ENCODE results near the gene SGO1.
"Not testable (repeated sequence)": the region's sequence is repeated elsewhere in the genome, so short reads cannot be mapped to it uniquely, and the experiment has no call there.

SGO1 gene

DNA sequence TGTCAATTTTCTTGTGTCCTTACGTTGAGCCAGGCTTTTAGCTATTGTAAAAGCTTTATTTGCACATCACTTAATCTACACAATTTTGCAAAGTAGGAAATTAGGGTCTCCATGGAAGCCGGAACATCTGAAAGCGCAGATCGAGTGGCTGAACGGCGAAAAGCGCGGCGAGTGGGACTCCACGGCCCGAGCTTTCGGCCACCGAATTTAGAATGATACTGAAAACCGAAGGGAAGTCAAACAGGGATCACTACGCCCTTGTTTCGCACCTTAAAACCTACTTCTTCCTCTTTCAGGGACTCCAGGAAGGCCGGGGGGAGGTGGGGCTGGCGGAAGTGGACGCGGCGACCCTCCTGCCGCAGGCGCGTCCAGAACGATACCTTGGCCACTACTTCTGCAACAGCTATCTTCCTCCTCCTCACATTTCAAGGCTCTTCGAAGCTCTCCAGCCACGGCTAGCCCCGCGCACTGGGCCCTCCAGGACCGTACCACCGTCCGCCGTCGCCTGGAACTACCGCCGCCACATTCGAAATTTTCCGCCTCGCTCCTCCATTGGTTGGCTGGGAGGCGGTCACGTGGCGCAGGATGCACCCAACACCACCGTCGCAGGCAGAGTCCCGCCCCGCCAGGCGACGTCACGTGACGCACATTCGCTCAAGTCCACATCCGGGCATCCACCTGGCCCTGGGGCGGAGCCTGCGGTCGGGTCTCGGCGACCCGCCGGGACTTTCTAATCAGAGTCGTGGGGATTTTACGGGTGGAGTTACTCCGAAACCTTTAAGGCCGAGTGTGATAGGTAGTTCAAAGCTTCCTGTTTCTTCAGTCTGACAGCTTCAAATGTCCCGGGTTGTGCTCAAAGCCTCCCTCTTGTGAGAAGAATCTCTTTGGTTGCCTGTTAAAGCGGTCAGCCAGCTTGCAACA lies at the start of gene SGO1:
TSS of gene SGO1 (minus strand) at position 528 of the 921 bp plus-strand sequence. CDS start 2,179 bp downstream, outside the sequence.
- DNase-seq (ENCODE audit: low spot score), result peak; percentile 99

DNA sequence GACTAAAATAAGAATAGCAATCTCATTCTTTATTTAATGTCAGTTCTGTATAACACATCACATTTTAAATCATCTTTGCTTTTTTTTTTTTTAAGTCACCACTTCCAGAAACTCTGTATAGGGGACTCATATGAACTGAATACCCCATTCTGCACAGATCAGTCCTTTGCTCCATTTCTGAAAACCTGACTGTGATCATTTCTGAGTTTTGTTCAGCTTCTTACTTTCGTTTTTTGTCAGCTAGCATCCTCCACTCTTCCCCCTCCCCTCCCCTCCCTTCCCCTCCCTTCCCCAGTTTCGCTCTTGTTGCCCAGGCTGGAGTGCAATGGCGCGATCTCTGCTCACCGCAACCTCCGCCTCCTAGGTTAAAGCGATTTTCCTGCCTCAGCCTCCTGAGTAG lies 49.8 kb upstream of the SGO1 start:
- DNase-seq (ENCODE audit: low spot score), result no peak

DNA sequence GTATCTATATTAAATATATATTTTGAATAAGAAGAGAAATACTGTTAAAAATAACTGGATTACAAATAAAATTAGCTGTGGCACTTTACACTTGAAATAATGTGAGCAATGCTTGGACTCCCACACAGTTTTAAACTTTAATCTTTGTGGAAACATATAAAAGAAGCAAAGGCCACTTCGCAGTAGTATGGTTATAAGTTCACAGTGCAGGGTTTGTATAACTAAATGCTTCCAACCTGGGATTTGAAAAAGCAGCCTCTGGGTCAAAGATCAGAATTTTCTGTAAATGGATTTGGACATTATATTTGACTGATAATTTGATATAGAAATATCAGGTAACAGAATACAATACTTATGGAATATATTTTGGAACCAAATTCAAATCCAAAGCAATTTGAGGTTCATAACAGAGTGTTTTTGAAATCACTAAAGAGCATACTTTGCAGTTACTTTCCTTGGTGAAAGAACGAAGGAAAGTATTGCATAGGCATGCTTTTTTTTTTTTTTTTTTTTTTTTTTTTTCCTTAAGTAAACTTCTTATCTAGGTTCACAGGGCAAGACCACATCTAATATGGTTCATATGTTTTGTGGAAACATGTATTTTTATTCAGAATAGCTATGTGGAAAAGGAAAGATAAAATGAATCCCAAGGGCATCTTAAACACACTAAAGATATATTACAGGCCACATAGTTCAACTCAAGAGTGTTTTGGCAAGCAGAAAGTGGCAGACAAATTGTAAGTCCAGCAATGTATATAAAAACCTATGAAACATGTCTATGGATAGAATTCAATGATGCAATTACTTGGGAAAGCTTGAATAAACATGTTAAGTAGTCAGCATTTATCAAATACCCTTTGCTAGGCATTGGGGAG lies 47.1 kb upstream of the SGO1 start:
- no peak for DNase-seq (ENCODE audit: low spot score)

DNA sequence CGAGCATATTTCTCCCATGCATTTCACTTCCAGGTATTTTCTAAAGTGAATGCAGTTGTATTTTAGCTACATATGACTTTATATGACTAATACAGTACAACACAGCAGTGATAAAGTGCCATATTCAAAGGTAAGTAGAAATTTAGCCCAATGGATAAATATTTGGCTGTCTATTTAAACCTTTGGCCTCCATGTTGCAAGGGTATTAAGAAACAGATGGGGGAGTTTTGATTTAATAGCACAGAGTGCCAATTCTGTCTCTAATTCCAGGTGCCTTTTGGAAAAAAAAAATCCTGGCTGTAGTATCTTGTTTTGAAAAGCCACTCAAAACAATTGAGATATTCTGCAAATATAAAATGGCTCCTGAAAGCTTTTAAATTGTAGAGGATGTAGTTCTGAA lies 44.9 kb upstream of the SGO1 start:
- no peak for DNase-seq (ENCODE audit: low spot score)

DNA sequence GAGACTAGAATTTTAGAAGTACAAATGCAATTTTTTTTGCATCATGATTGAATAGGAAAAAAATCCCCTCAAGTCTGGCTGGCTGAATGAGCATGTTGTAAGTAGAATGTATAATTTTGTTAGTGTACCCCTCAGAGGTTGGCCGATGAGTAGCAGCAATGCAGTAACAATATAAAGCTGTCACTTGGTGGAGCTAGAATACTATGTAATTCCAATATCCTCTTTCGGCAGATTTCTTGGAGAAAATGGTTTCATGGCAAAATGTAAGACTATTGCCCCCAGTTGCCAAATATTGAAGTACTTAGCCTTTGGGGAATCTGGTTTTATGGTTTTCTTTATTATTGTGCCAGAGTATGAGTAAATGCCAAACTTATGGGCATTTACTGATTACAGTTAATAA lies 39.8 kb upstream of the SGO1 start:
- DNase-seq (ENCODE audit: low spot score), result peak; percentile 62

DNA sequence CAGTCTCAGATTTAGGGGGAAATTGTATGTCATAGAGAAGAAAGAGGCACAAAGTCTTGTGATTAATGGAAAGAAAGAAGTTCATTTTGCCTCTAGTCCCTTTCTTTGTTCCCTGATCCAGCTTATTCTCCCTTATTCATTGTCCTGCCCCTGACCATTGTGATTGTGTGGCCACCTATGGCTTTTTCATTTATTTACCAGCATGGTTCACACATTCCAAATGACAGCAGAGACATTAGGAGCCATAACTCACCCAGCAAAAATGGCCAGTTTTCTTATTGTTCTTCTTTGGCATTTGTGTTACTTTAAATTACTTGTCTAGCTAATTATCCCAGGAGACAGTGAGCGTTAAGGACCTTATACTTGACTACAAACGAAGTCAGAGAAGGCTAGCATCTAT lies 36.3 kb upstream of the SGO1 start:
- no peak for DNase-seq (ENCODE audit: low spot score)

DNA sequence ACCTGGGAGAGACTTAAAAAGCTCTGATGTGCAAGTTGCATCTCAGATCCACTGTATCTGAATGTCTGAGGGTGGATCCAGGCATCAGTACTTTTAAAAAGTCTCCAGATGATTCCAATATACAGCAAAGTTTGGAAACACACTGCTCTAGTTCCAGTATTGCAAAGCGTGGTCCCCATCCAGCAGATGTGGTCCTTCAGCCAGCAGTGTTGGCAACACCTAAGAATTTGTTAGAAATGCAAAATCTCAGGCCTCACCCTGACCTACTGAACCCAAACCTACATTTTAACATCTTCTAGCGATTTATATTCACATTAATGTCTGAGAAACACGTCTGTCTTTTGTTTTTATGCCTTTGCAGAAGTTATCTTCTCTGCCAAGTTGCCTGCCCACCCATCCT lies 32.2 kb upstream of the SGO1 start:
- no peak for DNase-seq (ENCODE audit: low spot score)

DNA sequence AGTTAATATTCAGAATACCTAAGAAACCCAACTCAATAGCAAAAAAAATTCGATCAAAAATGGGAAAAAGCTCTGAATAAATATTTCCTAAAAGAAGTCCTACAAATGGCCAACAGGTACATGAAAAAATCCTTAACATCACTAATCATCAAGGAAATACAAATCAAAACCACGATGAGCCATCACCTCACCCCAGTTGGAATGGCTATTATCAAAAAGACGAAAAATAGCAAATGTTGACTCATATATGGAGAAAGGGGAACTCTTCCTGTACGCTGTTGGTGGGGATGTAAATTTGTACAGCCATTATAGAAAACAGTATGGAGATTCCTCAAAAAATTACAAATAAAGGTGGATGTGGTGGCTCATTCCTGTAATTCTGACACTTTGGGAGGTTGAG lies 29.6 kb upstream of the SGO1 start:
- DNase-seq (ENCODE audit: low spot score), result no peak

DNA sequence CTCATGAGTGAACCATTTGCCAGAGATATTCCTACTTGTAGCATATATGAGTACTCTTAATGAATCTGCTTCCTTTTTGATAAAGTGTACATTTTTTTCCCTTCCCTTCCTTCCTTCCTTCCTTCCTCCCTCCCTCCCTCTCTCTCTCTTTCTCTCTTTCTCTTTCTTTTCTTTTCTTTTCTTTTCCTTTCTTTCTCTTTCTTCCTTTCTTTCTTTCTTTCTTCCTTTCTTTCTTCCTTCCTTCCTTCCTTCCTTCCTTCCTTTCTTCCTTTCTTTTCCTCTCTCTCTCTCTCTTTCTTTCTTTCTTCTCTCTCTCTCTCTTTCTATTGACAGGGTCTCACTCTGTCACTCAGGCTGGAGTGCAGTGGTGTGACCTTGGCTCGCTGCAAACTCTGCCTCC lies 27.5 kb upstream of the SGO1 start:
- DNase-seq (ENCODE audit: low spot score), result not testable (repeated sequence)

DNA sequence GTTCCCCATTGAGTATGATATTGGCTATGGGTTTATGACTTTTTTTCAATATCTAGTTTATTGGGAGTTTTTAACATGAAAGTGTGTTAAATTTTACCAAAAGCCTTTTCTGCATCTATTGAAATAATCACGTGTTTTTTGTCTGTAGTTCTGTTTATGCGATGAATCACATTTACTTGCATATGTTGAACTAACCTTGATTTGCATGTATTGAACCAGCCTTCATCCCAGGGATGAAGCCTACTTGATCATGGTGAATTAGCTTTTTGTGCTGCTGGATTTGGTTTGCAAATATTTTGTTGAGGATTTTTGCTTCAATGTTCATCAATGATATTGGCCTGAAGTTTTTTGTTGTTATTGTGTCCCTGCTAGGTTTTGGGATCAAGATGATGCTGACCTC lies 21.9 kb upstream of the SGO1 start:
- not testable (repeated sequence) for DNase-seq (ENCODE audit: low spot score)

DNA sequence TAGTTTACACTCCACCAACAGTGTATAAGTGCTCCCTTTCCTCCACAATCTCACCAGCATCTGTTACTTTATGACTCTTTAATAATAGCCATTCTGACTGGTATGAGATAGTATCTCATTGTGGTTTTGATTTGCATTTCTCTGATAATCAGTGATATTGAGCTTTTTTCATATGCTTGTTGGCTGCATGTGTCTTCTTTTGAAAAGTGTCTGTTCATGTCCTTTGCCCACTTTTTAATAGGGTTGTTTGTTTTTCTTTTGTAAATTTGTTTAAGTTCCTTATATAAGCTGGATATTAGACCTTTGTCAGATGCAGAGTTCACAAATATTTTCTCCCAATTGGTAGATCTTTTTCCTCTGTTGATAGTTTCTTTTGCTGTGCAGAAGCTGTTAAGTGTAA lies 19.9 kb upstream of the SGO1 start:
- not testable (repeated sequence) for DNase-seq (ENCODE audit: low spot score)

DNA sequence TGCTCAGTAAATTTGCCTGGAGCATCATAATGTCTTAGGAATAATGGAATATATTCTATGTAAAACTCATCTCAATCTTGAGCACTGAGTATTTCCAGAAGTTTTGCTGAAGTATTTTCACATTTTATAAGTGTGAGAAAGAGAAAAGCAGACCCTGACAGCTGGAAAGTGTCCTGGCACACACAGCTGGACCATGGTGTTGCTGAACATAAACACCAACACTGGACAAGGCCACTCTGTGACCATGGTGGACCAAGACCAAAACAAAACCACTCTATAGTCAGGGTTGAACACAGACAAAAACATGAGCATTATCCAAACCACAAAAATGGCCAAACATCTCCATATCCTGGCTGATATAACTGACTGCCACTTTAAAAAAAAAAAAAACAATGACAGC lies 15.1 kb upstream of the SGO1 start:
- DNase-seq (ENCODE audit: low spot score), result no peak

DNA sequence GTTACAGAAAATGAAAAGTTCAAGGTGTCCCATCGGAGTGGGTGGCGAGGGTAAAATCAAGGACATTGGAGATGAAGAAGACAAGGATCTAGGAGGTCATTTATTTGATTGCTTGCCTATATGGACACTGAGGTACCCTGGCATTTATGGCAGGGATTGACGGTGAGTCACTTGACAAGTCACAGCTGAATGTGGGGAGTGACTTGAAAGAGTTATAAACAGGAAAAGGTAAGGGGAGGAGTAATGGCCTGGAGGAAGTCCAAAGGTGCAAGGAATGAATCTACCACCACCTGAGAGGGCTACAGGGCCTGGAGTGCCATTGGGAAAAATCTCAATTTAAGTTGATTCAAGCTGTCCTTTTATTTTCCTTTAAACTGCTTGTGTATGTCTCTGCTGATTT lies 11.8 kb upstream of the SGO1 start:
- DNase-seq (ENCODE audit: low spot score), result no peak

DNA sequence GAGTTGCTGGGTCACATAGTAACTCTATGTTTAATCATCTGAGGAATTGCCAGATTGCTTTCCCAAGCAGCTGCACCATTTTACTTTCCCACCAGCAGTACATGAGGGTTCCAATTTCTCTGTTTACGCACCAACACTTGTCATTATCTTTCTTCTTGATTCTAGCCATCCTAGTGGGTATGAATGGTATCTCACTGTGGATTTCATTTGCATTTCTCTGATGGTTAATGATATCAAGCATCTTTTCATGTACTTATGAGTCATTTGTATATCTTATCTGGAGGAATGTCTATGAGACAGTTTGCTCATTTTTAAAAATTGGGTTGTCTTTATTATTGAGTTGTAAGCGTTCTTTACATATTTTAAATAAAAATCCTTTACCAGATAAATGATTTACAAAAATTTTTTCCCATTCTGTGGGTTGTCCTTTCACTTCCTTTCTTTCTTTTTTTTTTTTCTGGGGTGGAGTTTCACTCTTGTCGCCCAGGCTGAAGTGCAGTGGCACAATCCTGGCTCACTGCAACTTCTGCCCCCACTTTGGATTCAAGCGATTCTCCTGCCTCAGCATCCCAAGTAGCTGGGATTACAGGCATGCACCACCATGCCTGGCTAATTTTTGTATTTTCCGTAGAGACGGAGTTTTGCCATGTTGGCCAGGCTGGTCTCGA lies 8.9 kb upstream of the SGO1 start:
- no peak for DNase-seq (ENCODE audit: low spot score)

DNA sequence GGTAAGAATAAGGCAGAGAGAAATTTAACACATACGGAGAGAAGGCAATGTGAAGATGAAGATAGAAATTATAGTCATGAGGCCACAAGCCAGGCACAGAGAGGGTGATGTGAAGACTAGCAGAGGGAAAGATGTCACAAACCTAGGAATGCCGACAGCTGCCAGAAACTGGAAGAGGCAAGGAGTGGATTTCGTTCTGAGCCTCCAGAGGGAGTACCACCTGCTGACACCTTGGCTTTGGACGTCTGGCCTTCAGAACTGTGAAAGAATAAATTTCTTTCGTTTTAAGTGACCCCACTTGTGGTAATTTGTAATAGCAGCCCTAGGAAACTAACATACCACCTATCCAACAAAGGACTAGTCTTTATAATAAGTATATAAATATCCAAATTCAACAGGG lies 5.0 kb upstream of the SGO1 start:
- DNase-seq (ENCODE audit: low spot score), result no peak

DNA sequence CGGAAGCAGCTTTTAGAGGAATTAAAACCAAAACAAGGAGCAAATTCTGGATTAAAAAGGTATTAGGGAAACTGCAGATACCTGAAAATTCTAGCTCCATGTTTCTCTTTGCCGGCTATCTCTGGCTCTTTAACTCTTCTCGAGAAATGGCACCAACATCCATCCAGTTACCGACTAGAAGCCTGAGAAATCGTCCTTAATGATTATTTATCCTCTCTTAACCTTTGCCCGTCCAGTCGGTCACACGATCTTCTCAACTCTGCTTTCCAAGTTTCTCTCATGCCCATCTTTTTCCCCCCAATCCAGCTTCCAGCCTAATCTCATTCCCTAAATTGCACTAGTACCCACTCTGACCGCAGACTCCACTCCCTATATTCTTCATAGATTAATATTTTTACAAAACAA lies 596 bp upstream of the SGO1 start:
- peak; percentile 31 for DNase-seq (ENCODE audit: low spot score)

DNA sequence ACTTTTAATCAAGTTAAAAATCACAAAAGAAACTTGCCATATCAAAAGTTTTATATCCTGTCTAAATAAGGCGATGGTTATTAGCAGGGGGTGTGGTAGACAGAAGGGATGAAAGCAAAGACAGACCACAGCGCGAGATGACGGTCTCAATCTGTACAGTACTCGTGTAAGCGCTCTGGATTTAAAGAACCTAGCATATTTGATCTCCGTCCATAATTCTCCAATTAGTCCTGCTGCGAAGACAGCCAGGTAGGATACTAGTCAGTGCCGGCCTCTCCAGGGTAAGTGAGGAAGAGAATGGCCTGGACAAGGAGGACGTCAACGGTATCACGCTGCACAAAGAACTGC lies 701 bp downstream of the SGO1 start:
- no peak for DNase-seq (ENCODE audit: low spot score)

DNA sequence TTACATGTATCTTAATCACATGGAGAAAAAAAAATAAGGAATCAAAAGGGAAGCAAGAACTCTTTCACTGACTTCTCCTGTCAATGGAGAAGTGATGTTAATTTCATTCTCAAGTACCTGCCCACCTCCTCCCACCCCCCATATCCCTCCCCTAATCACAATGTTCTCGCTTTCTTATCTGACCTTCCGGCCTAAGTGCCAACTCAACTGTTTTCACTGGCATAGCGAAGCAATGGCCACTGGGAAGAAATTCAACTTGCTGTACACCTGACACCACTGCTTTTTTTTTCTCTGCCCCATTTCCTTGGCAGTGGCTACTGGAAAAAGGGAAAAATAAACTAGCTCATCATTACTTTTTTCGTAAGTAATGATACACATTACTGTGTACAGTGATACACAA lies 3.8 kb downstream of the SGO1 start:
- no peak for DNase-seq (ENCODE audit: low spot score)

DNA sequence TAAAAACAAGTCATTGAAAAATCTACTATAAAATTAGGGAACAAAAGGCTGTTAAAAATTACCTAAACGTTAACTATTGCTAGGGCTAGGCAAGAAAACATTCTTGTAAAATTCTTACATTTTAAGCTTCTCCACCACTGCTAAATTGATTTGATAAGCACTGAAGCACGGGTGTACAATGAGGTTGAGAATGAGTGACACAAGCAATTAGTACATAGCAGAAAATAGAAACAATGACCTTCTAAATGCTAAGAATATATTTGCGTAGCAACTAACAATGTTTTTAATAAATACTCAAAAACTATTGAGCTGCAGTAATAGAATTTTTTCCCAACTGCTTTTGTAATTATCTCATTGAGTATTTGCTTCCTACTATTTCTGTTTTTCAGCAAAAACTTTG lies 4.7 kb downstream of the SGO1 start:
- DNase-seq (ENCODE audit: low spot score), result no peak

DNA sequence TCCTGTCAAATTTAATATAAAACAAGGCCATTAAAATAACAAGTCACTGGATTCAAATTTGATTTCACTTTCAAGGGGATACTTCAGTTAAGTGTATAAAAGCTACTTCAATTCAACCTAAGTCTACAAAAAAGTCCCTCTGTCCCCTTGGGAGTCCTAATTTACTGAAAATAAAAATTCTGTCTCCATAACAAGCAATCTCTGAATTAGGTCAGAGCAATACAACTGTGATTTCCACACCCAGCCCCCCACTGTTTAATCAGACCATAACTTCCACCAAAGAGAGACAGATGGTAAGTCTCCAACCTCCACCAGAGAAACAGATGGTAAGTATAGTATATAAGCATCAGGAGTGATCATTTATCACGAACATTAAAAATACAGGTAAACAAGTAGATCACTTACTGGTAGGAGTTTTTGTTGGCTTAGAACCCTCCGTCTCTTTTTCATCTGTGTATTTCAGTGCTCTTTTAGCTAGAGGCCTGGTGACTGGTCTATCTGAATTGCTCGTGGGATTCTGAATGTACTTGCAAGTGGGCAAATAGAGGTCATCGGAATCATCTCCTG lies 12.1 kb downstream of the SGO1 start:
- no peak for DNase-seq (ENCODE audit: low spot score)

DNA sequence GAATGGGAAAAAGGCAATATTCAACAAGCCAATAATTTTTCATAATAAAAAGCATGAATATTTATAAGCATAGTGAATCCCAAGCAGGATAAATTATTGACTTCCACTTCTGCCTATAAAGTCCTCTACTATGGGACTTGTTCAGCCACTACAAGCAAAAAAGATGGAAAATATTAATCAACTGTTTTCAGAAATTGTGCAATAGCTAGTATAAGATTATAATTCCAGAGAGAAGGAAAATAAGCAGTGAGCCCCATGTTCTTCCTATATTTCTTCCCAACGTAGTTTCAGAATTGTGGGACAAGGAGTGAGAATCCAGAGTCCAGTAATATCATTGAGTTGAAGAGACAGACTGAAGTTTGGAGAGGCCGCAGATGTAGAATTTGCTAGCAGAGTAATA lies 24.3 kb downstream of the SGO1 start:
- DNase-seq (ENCODE audit: low spot score), result no peak

DNA sequence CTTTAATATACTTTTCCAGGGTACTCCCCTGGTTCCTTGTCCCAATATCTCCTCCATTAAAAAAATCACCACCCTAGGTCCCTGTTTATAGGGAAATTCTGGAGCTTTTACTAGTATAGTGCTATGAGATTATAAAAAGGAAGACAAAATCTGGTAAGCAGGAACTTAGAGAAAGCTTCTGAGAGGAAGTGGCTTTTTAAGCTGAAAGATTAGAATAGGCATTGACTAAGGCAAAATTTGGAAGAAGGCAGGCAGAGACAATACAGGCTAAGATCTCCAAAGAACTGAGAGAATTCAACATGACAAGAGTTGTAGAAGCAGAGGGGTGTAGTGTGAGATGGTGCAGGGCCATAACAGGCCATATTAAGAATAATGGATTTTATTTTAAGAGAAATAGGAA lies 25.8 kb downstream of the SGO1 start:
- DNase-seq (ENCODE audit: low spot score), result no peak

All from Ammon's horn (tissue), 1 donor.